Hepatic stellate cell (primary cell): ENCODE results near the gene ABLIM1.

ENCODE experiments used
- DNase-seq: peaks from one replicate; pipeline ENCODE4 v3.0.0; 2011; ENCODE audit warnings: low spot score

ABLIM1 gene

DNA sequence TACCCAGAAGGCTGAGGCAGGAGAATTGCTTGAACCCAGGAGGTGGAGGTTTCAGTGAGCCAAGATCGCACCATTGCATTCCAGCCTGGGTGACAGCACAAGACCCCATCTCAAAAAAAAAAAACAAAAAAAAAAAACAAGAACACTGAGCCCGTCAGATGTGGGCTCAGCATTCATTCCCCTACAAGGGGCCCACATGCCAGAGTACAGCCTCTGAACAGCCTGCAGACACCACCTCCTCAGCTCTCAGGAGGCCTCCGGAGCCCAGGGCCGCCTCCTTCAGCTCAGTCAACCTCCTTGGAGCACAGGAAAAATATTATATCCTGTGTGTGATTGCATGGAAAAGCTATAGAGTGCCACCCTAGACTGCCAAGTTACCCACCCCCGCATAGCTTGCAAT lies 112.3 kb downstream of the ABLIM1 start:
- no peak for DNase-seq

DNA sequence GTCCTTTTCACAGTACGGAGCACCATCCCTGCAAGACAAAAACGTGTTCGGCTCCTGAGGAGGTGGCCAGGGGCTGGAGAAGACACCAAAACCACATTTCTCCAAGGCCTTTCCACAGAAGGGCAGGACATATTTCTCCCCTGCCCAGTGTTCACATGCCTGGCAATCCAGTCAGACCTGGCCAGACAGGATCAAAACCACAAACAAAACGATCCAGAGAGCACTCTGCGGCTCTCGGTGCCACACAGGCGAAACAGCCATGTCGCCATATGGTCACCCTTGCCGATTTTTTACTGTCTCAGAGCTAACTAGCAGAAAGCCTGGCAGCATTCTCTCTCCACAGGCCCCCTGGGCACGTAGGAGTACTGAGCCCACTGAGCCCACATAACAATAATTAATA lies 113.0 kb downstream of the ABLIM1 start:
- no peak for DNase-seq

DNA sequence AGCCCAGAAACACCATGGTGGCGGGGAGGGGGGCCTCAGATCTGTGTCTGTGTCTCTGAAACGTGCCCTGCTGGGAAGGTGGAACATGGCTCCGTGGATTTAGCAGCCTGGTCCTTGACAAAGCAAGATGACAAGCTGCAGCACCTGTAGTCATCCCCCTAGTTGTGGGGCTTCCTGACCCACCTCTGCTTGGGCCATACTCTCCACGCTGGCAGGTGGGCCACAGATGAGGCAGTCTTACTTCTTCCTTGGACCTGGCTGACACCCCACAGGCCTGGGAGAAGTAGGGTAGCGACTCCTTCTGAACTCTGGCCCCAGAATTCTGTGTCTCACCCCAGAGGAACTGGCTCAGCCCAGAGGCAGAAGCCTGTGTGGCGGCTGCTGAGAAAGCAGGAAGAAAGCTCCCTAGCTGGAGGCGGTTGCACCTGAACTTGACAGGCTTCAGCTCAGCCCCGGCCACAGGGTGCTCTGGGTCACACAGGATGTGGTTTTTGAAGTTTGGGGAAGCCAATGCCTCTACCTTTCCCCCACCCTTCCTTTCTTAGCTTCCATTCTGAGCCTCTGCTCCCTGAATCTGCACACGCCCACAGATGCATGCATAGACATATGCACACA lies 113.9 kb downstream of the ABLIM1 start:
- DNase-seq, result no peak

DNA sequence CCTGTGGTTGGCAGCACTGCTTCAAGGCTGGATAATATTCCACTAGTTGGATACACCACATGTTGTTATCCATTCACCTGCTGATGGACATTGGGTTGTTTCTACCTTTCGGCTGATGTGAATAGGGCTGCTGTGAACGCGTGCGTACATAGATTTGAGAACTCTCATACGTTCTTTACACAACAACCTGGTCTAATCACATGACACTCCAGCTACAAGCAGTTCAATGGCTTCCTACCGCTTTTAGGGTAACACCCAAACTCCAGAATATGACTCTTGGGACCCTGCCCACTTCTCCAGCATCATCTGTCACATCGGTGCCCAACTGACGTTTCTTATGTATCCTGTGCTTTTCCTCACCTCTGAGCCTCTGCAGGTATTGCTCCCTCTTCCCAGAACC lies 114.6 kb downstream of the ABLIM1 start:
- no peak for DNase-seq

DNA sequence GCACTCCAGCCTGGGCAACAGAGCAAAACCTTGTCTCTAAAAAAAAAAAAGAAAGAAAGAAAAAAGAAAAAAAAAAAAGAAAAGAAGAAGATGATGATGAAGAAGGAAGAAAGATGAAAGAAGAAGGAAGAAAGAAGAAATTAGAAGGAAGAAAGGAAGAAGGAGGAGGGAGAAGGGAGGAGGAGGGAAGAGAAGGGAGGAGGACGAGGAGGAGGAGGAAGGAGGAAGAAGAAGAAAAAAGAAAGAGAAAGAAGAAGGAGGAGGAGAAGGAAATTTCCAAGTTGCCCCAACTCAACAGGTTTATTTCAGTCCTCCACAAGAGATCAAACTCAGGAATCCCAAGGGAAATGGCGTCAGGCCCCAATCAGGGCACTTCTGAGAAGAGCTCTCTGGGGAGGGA lies 115.7 kb downstream of the ABLIM1 start:
- no peak for DNase-seq

DNA sequence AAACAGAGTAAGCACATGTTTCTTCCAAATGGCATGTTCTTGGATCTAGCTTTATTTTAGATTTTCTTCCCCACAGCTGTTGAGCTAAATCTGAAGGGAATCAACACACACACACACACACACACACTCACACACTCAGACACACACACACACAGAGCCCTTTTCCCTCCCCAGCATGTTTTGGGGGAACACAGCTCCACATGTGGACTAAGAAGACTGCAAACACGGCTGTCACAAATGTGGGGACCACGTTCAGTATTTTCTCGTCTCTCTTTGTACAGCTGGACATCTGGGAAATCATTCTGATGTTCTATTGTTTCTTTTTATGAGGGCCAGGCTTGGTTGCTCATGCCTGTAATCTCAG lies 116.3 kb downstream of the ABLIM1 start:
- no peak for DNase-seq

DNA sequence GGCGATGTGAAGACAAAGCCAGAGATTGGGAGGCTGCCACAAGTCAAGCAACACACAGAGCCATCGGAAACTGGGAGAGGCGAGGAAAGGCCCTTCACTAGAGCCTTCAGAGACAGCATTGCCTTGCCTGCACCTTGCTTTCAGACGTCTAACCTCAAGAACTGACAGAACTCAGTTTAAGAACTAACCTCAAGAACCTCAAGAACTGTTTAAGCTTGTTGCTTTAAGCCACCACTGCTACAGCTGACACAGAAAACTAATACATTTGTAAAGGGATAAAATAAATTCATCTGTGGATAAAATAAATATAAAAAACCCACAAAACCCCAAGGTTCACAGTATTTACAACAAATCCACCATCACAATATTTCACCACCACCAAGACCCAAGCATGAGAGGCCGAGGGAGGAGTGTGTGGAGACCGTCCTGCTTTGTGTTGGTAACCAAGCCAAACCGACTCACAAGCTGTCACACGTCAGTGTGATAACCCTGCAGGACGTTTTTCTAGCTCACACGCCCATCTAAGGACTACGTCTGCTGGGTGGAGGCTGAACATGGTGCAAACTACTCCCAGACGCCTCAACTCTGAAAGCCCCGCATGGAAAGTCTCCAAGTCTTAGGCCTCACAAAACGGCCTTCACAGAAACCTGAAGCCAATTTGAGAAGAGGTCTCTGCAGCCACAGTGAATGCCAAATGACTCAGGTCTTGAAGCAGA lies 116.8 kb downstream of the ABLIM1 start:
- DNase-seq, result peak; percentile 90

DNA sequence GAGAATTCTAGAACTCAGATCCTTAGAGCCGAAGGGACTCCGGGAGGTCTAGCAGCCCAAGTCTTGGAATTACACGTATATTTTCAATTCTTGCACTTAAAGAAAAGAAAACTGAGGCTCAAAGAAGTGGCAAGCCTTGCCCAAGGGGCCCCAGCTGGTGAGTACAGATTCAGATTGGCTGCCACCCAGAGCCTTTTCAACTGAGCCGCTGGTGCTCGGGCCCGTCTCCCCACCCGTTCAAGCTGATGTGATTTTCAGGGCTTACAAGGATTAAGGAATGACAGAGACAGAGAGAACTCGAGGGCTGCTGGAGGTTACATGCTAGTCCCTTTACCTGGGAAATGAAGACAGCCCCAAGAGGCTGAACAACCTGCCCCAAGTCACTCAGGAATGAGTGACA lies 117.8 kb downstream of the ABLIM1 start:
- no peak for DNase-seq

DNA sequence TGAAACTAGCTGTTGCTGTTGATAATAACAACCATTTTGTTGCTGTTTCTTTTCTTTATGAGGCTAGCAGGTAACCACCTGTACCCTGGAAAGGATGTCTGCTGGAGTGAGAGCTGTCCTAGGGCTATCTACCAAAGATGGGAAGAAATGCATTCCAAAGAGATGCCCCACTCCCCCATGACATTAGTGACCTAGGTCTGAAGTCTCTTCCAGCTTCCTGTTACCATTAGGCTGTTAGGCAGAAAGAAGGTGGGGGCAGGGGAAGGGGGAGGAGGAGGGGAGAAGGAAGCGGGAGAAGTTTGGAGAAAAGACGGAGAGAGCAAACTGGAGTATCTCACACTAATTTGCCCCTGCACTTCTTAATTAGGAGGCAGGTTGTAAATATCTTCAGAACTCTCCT lies 118.5 kb downstream of the ABLIM1 start:
- DNase-seq, result no peak

DNA sequence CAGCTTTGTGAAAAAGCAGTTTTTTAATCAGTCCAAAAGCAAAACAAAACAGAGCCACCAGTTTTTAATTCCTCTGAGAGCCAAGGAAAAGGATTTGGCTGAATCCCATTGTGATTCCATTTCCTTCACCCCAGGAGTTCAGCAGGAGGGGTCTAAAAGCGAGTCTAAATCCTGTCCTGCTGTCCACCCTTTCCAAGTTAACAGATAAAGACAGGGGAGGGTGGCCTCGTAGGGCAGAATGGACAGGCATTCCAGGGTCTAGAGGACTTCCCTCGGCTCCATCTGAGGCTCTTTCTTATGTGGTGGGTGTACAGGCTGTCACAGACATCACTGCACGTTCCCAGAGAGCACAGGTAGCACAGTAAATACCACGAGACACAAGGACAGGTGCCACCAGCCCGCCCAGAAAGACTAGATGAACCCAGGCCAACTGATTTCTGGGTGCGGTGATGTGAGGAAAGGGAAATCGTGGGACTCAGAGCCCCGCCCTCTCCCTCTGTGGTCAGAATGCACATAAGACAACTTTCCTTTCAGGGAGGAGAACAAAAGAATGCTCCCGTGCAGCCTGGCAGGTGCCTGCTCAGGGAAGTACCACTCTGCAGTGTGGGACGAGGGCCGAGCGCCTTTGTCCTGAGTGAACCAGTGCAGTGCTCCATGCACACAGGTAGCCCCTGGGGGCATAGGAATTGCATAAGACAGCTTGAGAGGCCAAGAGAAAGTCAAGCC lies 119.7 kb downstream of the ABLIM1 start:
- no peak for DNase-seq

DNA sequence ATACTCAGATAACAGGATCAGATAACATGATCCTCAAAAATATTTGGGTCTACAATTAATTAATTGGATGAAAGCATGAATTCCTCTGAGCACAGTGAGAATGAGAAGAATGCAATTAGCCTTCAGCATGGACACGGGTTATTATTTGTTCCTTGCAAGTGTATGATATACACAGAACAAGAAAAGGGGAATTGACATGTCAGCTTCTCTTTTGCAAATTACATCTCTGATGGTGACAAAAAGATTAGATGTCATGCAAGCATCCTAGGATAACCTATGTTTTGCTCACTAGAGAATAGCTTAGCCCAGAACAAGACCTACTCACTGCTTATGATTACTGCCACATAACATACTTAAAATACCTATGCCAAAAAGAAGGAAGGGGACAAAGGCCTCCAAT lies 120.3 kb downstream of the ABLIM1 start:
- DNase-seq, result no peak

DNA sequence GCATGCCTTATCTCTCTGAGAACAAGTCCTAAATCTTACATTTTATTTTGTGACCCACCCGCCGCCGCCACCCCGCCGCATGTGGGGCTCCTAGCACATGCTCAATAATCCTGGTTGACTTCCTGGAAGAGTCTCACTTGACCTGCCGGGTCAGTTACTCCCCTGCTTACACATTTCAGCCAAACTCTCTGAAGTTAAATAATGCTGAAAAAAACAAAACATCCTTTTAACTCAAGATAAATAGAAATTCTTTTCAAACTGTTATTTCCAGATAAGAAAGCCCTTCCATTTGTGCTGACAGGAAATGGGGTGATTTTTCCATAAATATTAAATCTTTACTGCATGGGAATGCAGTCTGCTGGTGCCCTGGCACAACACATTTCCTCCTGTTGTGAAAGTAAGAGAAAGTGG lies 123.5 kb downstream of the ABLIM1 start:
- no peak for DNase-seq

DNA sequence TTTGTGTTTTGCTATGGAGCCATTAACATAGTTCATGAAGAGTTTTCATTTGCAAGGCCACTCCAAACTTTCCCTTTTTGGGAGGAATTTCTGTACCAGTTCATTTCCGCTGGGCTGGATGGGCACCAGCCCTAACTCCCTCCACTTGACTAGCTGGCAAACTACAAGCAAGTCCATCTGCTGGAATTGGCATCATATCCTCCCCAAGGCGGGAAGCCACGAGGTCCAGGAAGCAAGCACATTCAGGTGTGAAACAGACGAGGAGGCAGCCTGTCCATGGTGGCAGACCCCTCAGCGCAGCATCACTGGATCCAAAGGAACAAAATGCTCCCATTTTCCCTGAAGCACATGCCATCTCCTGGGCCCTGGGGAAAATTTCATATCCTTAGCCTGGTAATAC lies 125.8 kb downstream of the ABLIM1 start:
- no peak for DNase-seq

DNA sequence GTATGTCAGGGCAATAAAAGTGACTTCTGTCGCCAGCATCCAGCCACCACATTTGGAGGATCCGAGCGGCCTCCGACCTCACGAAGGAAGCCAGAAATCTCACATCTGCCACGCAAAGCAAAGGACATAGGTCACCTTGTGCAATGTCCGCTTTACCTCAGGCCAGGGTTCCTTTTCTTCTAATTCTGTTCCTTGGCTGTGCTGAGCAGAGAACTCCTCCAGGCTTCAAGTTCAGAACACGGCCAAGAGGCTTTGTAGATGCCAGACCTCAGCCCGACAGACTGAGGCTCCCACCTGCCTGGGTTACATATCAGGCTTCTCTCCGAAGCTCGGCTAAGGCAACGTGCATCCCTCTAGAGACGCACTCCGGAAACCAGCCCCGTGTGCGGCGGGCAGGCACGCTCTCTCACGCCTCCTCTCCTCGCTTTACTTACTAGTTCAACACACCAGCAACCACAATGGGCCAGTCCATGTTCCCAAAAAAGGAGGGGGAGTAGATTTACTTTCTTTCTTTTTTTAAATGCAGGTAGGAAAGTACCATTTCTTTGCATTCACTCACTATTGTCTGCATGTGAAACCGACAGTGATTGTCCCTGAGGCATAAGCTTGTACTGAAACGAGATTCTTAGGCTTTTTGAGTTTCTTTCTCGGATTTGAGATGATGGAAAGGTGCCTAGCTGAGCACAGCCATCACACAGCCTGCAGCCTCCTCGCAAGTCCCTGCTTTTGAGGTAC lies 131.4 kb downstream of the ABLIM1 start:
- DNase-seq, result peak; percentile 73

DNA sequence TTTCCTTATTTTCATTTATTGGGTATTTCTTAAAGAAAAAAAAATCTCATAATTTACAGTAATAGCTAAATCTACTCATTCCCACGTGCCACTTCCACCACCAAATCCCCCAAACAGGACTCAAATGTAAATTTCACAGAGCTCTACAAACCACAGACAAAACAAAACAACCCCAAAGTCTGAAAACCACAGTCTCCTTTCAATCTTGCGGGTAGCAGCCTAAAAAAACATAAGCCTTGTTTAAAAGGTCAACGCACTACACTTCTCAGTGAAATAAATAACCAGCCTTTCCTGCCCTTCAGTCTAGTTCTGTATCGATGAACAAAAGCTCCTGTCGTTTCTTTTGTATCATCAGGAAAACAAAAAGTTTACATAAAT lies 132.0 kb downstream of the ABLIM1 start:
- no peak for DNase-seq

DNA sequence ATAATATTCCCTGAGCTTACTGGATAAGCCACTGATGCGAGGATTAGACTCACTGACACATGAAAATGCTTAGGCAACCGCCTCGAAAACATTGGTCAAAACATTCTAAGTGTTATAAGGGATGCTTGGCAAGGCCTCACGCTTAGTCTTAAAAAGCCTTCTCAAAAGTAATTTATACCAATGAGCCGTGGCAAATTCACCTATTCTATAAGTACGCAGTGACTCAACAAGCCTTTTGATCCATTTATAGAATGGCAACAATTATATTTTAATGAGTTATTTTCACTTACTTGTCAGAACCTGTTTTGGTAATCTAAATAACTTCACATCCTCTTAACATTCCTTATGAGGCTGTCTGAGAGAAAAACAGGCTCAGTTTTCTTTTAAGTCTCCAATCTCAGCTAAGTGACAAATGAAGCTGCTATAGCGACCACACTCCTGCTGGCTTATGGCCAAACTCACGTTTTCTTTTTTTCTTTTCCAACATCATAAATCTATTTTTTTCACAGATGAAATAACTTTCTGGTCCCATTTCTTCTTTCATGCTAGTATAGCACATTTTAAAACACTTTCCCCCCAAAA lies 132.6 kb downstream of the ABLIM1 start:
- DNase-seq, result no peak

DNA sequence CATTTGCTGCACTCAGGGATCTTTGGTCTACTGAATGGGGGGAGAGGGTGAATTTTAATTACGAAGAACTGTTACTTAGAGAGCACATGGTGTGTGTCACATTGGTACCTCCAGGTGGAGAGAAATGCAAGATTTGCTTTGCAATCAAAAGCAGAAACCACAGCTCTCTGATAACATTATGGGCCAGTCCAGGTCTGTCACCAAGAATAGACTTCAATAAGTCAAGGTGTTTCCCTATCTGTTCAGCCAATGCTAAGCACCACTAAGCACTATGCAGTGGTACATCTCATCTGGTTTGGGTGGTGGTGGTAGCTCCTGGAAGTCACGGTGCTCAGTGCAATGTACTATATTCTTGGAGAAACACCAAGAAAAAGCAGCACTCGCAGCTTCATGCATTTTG lies 134.2 kb downstream of the ABLIM1 start:
- DNase-seq, result no peak

DNA sequence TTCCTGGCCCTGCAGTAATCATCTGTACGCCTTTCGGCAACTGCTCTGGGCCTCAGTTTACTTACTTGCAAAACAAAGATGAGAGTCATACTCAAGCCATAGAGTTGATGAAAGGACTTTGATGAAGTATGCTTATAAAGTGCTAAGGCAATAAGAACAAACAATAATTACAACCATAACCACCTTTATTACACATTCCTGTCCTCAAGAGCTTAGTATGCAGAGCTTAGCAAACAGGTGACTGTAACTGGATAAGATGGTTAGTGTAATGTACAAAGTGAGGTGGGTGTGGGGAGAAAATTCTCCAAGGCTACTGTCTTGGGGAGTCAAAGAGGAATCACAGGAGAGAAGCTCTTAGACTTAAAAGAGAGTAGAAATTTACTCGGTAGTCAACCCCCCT lies 136.8 kb downstream of the ABLIM1 start:
- no peak for DNase-seq

DNA sequence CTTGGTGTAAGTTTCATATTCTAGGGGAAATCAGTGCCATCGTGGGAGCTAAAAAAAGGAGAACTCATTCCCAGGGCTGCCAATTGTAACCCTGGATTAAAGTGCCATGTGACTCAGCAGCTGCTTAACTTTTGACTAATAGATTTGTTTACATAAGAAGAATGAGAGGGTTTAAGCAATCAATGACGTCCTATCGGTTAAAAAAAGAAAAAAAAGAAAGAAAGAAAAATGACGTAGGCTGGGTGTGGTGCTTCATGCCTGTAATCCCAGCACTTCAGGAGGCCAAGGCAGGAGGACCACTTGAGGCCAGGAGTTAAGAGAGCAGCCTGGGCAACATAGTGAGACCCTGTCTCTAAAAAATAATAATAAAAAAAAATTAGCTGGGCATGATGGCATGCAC lies 137.6 kb downstream of the ABLIM1 start:
- DNase-seq, result peak; percentile 73

DNA sequence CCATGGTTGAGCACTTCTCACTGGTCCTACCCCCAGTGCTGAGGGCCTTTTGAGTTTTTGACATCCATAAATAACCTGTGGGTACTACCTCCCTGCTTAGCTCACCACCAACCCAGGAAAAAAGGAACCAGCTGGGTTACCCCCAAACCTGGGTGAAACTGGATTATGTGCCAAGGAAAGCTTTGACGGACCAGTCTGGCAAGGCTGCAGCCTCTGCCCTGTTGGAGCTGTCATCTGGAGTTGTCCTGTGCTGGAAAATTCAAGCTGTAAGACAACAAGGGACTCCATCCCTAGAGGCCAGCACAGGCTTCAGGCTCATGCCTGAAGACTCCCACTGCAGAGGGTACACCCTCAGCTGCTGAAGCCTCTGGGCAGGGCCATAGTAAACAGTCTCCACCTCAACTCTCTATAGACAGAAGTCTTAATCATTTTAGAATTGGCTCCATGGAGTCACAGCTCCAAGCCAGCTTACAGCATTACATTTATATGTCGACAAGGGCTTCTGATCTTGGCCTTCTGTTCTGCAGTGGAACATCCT lies 138.2 kb downstream of the ABLIM1 start:
- DNase-seq, result no peak

DNA sequence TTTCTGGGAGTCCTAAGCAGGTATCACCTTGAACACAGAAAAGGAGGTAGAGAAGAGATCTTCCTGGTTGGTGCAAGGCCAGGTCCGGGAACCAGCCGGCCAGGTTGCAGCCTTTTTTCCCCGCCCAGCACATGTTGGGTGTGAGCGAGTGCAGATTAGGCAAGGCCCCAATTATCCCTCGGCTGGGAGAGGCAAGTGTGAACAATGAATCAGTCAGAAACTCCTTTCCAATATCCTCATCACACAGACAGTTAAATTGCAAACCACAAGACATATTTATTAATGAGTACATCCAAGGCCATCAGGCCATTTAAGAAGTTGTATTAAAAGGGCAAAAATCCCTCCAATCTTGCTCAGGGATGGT lies 138.8 kb downstream of the ABLIM1 start:
- DNase-seq, result no peak
